Loucy (cell line): ENCODE measurements around the gene CFP.

Experiments used
- H2AFZ ChIP-seq: fragments of 200-600 bp; sonication (generic); 2 replicates; pipeline ENCODE4 v1.6.0; 2016; ENCODE audit warnings: antibody characterized with exemption, mild to moderate bottlenecking, low read length, moderate library complexity
- H3F3A ChIP-seq: fragments of 200-600 bp; 2 replicates; pipeline ENCODE4 v1.6.0; 2016; ENCODE audit warnings: antibody characterized with exemption, low read depth, mild to moderate bottlenecking
- H3K27me3 ChIP-seq: fragments of 200-600 bp; sonication (generic); 2 replicates; pipeline ENCODE4 v1.6.1; 2014; ENCODE audit warnings: low read length, mild to moderate bottlenecking; ENCODE audit not compliant: insufficient read depth, poor library complexity, severe bottlenecking
- H3K36me3 ChIP-seq: fragments of 200-600 bp; sonication (generic); 2 replicates; pipeline ENCODE4 v1.6.1; 2016; ENCODE audit warnings: low read length; ENCODE audit not compliant: insufficient read depth
- H3K4me1 ChIP-seq: fragments of 200-600 bp; sonication (generic); 2 replicates; pipeline ENCODE4 v1.5.1; 2014; ENCODE audit warnings: low read length, mild to moderate bottlenecking; ENCODE audit not compliant: insufficient read depth, poor library complexity, severe bottlenecking
- H3K4me2 ChIP-seq: fragments of 200-600 bp; sonication (generic); 2 replicates; pipeline ENCODE4 v1.6.0; 2014; ENCODE audit warnings: antibody characterized with exemption, low read length, low read depth, mild to moderate bottlenecking; ENCODE audit not compliant: poor library complexity, severe bottlenecking
- H3K4me3 ChIP-seq: fragments of 200-600 bp; sonication (generic); 2 replicates; pipeline ENCODE4 v1.5.1; 2014; ENCODE audit warnings: low read length, mild to moderate bottlenecking, mixed read lengths; ENCODE audit not compliant: poor library complexity, severe bottlenecking
- H3K79me2 ChIP-seq: fragments of 200-600 bp; sonication (generic); 2 replicates; pipeline ENCODE4 v1.6.1; 2014; ENCODE audit warnings: low read length; ENCODE audit not compliant: insufficient read depth
- H3K9ac ChIP-seq: fragments of 200-600 bp; sonication (generic); 2 replicates; pipeline ENCODE4 v1.6.0; 2014; ENCODE audit warnings: mild to moderate bottlenecking, low read depth, low read length, moderate library complexity; ENCODE audit not compliant: poor library complexity, severe bottlenecking
- H3K9me2 ChIP-seq: fragments of 200-600 bp; sonication (generic); replicated peaks from 2 replicates; pipeline ENCODE4 v1.6.1; 2016; ENCODE audit warnings: low read depth, low read length, mixed read lengths
- H3K9me3 ChIP-seq: fragments of 200-600 bp; sonication (generic); 2 replicates; pipeline ENCODE4 v1.6.1; 2014; ENCODE audit warnings: mild to moderate bottlenecking, antibody characterized with exemption, low read length, low read depth; ENCODE audit not compliant: insufficient read depth
- H4K20me1 ChIP-seq: fragments of 200-600 bp; sonication (generic); 2 replicates; pipeline ENCODE4 v1.6.0; 2014; ENCODE audit warnings: antibody characterized with exemption, low read length, mild to moderate bottlenecking; ENCODE audit not compliant: insufficient read depth, poor library complexity, severe bottlenecking
- CTCF ChIP-seq: fragments of 200-600 bp; sonication (generic); conservative IDR thresholded peaks from 2 replicates; pipeline ENCODE4 v1.5.1; 2014; ENCODE audit warnings: mild to moderate bottlenecking, antibody characterized with exemption, low read length
- EZH2phosphoT487 ChIP-seq: fragments of 200-600 bp; IDR thresholded peaks from 2 replicates; pipeline ENCODE4 v1.6.1; 2018; ENCODE audit warnings: antibody characterized with exemption, mild to moderate bottlenecking, moderate library complexity, borderline replicate concordance

The CFP gene

GRCh38 chrX:47651043-47651905 lies 21.5 kb upstream of the CFP start:
- Histone ChIP-seq H3K4me1 (peaks cover 16% of the 10 kb centered on the region), H3K36me3 (peaks cover 19% of the 10 kb centered on the region; the same call in 1 of the 2 replicates), H3K9me2 (no peaks in the 10 kb centered on the region), H3K27me3 (no peaks in the 10 kb centered on the region), H3K4me3 (peak overlapping the region; percentile 66), H3K4me2 (peak overlapping the region; percentile 81), H3K9me3 (no peaks in the 10 kb centered on the region), H3K9ac (peak overlapping the region; percentile 60), H4K20me1 (peaks cover 14% of the 10 kb centered on the region), H2AFZ (no peak overlapping the region), H3K79me2 (peaks cover 27% of the 10 kb centered on the region; the same call in 1 of the 2 replicates), H3F3A (no peaks in the 10 kb centered on the region)
- no peak for TF ChIP-seq CTCF
- TF ChIP-seq EZH2phosphoT487: no peak

- H3K27me3 ChIP-seq: no peaks in the 10 kb centered on the region
- TF ChIP-seq EZH2phosphoT487 (no peak), CTCF (no peak)
- H4K20me1 ChIP-seq: peaks cover 14% of the 10 kb centered on the region
- H2AFZ ChIP-seq: peak within 1 kb of the TSS; percentile 81
- H3K9ac ChIP-seq: peak within 1 kb of the TSS; percentile 77
- H3K36me3 ChIP-seq: peaks cover 11% of the 10 kb centered on the region; the same call in 1 of the 2 replicates
- H3K4me2 ChIP-seq: peak within 1 kb of the TSS; percentile 86
- peaks cover 15% of the 10 kb centered on the region for H3K4me1 ChIP-seq
- H3K9me2 ChIP-seq: no peaks in the 10 kb centered on the region
- no peaks in the 10 kb centered on the region for H3K9me3 ChIP-seq
- H3K4me3 ChIP-seq: peak within 1 kb of the TSS; percentile 89
- no peaks in the 10 kb centered on the region for H3F3A ChIP-seq
- H3K79me2 ChIP-seq: peaks cover 24% of the 10 kb centered on the region; the same call in 1 of the 2 replicates
Measured at GRCh38 chrX:47650164-47651042, 20.7 kb upstream of the CFP start, which contains the start of gene ELK1. TSS of gene ELK1 (minus strand) at chrX:47650563. CDS start at chrX:47641441, 9,122 bp downstream.

GRCh38 chrX:47649781-47650163 lies 20.0 kb upstream of the CFP start:
- peaks cover 24% of the 10 kb centered on the region; the same call in 1 of the 2 replicates for H3K79me2 ChIP-seq
- H3F3A ChIP-seq: no peaks in the 10 kb centered on the region
- TF ChIP-seq CTCF (no peak), EZH2phosphoT487 (no peak)
- no peak overlapping the region for H2AFZ ChIP-seq
- peak overlapping the region; percentile 86 for H3K4me2 ChIP-seq
- no peaks in the 10 kb centered on the region for H3K9me2 ChIP-seq
- peaks cover 14% of the 10 kb centered on the region for H4K20me1 ChIP-seq
- peak overlapping the region; percentile 89 for H3K4me3 ChIP-seq
- no peaks in the 10 kb centered on the region for H3K9me3 ChIP-seq
- peak overlapping the region; percentile 77 for H3K9ac ChIP-seq
- peaks cover 15% of the 10 kb centered on the region for H3K4me1 ChIP-seq
- H3K36me3 ChIP-seq: peaks cover 8% of the 10 kb centered on the region; the same call in 1 of the 2 replicates
- H3K27me3 ChIP-seq: no peaks in the 10 kb centered on the region
